Thyroid gland (tissue), 4 donors: Measurements from ENCODE around the gene TMF1.

Source experiments
- POLR2A ChIP-seq, 2 donors: fragments of 450-650 bp; IDR thresholded peaks; one replicate each; pipeline ENCODE4 v1.6.1; 2017; ENCODE audit warnings: antibody characterized with exemption in 2 of 2, mild to moderate bottlenecking in 2 of 2, moderate library complexity in 1 of 2
- TF ChIP-seq, protein P1 (sequence below), 6 experiments: fragments of 200-600 bp in 3 of 6; fragments of 450-650 bp in 3 of 6; sonication (generic) in 3 of 6; IDR thresholded peaks; one replicate each; pipeline ENCODE4 v1.5.1; 2016 to 2019; ENCODE audit warnings: antibody characterized with exemption in 6 of 6, mild to moderate bottlenecking in 2 of 6, inconsistent platforms in 1 of 6, moderate library complexity in 1 of 6

DNA sequence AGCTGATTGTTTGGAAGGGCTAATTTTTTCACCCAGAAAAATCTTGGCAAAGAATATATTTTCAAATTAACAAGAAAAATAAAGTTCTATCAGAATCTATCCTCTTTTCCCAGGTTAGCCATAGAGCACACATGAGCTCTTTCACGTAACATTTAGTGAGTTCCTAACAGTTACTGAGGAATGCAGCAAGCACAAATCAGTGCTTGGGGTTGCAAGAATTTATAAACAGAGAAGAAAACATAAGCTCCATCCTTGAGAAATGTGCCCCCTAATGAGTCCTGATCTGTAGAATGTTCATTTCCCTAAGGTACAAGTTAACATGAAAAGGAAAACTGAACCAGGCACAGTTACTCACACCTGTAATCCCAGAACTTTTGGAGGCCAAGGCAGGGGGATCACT, 52.5 kb downstream of the TMF1 start:
- TF ChIP-seq, protein P1, sequence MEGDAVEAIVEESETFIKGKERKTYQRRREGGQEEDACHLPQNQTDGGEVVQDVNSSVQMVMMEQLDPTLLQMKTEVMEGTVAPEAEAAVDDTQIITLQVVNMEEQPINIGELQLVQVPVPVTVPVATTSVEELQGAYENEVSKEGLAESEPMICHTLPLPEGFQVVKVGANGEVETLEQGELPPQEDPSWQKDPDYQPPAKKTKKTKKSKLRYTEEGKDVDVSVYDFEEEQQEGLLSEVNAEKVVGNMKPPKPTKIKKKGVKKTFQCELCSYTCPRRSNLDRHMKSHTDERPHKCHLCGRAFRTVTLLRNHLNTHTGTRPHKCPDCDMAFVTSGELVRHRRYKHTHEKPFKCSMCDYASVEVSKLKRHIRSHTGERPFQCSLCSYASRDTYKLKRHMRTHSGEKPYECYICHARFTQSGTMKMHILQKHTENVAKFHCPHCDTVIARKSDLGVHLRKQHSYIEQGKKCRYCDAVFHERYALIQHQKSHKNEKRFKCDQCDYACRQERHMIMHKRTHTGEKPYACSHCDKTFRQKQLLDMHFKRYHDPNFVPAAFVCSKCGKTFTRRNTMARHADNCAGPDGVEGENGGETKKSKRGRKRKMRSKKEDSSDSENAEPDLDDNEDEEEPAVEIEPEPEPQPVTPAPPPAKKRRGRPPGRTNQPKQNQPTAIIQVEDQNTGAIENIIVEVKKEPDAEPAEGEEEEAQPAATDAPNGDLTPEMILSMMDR (IDR thresholded peaks at IDR 0.05), result no peak
- no peak for TF ChIP-seq POLR2A (IDR thresholded peaks at IDR 0.05)
